GM12878 (cell line): ENCODE results near the gene ZNF780A. TPM values are rescaled to one million over a fixed set of nuclear protein-coding genes. Genes with fewer than 3 reads are reported as not detected.

Experiments
- ATAC-seq: fragments of 200-7000 bp; cut with Tn5 transposase; 3 replicates; pipeline ENCODE4 v1.9.1; 2020; ENCODE audit warnings: mild to moderate bottlenecking, moderate library complexity
- BruUV-seq: library from RNA; stranded (reverse); fragments of 400-500 nt; replicated peaks from 2 replicates; lab custom pipeline; 2021; lab: Mats Ljungman, UMichigan
- CTCF ChIA-PET: fragments of 300-600 bp; sonication (Branson Sonifier 250); formaldehyde crosslinking; extraction: SDS; loops from one replicate; lab custom pipeline; 2021; ENCODE audit warnings: inconsistent platforms; lab: Yijun Ruan, JAX
- POLR2A ChIA-PET: fragments of 350-600 bp; formaldehyde crosslinking; extraction: SDS; loops from one replicate; lab custom pipeline; 2021; ENCODE audit warnings: inconsistent platforms; lab: Charles Lee
- RAD21 ChIA-PET: fragments of 300-600 bp; sonication (Branson Sonifier 250); formaldehyde crosslinking; loops from one replicate; lab custom pipeline; 2023; ENCODE audit warnings: antibody characterized with exemption; ENCODE audit not compliant: unreplicated experiment; lab: Charles Lee
- SMC1A ChIA-PET: fragments of 300-600 bp; sonication (Branson Sonifier 250); formaldehyde crosslinking; loops from one replicate; lab custom pipeline; 2023; ENCODE audit not compliant: unreplicated experiment, uncharacterized antibody; lab: Charles Lee
- DNase-seq: peaks from one replicate; pipeline ENCODE4 v3.0.0-alpha.2; 2011; ENCODE audit warnings: low read depth, low spot score
- FAIRE-seq: peaks from 3 replicates; lab custom pipeline; 2011; peaks lifted over from hg19 to GRCh38; lab: Jason Lieb, UNC
- H2AFZ ChIP-seq: 2 replicates; pipeline ENCODE4 v1.6.0; 2011; ENCODE audit warnings: low read depth, low read length, control low read depth; ENCODE audit not compliant: control insufficient read depth
- H3K27ac ChIP-seq: 2 replicates; pipeline ENCODE4 v1.5.1; 2011; ENCODE audit warnings: control low read depth; ENCODE audit not compliant: control insufficient read depth, insufficient read depth
- H3K27me3 ChIP-seq, 2 experiments: replicated peaks in 1 of 2; 2 replicates each; pipeline versions ENCODE4 v1.6.0 to v1.6.1; 2011; ENCODE audit warnings: low read length in 1 of 2; ENCODE audit not compliant: control insufficient read depth in 2 of 2, insufficient read depth in 2 of 2
- H3K36me3 ChIP-seq, 2 experiments: 2 replicates each; pipeline ENCODE4 v1.5.1; 2011; ENCODE audit warnings: low read length in 1 of 2; ENCODE audit not compliant: control insufficient read depth in 2 of 2, insufficient read depth in 2 of 2
- H3K4me1 ChIP-seq: 2 replicates; pipeline ENCODE4 v1.6.1; 2011; ENCODE audit warnings: mild to moderate bottlenecking, low read length, moderate library complexity, mixed read lengths; ENCODE audit not compliant: control insufficient read depth, insufficient read depth
- H3K4me2 ChIP-seq: 2 replicates; pipeline ENCODE4 v1.6.0; 2011; ENCODE audit warnings: control low read depth; ENCODE audit not compliant: control insufficient read depth, insufficient read depth
- H3K4me3 ChIP-seq: fragments of 200-600 bp; sonication (generic); 2 replicates; pipeline ENCODE4 v1.5.1; 2016
- H3K79me2 ChIP-seq: 2 replicates; pipeline ENCODE4 v1.6.0; 2011; ENCODE audit warnings: low read length; ENCODE audit not compliant: control insufficient read depth, insufficient read depth
- H3K9ac ChIP-seq: 2 replicates; pipeline ENCODE4 v1.8.0; 2011; ENCODE audit warnings: low read length, control low read depth, mixed read lengths; ENCODE audit not compliant: control insufficient read depth, insufficient read depth
- H3K9me3 ChIP-seq: replicated peaks from 3 replicates; pipeline ENCODE4 v1.5.1; 2011; ENCODE audit warnings: mild to moderate bottlenecking, low read length; ENCODE audit not compliant: control insufficient read depth, insufficient read depth
- H4K20me1 ChIP-seq: 2 replicates; pipeline ENCODE4 v1.6.0; 2011; ENCODE audit not compliant: control insufficient read depth, insufficient read depth
- CEBPB ChIP-seq, 2 experiments: fragments of 150-350 bp in 1 of 2; IDR thresholded peaks; 2 replicates each; pipeline ENCODE4 v1.6.1; 2012 to 2014; ENCODE audit warnings: low read depth in 2 of 2, low read length in 2 of 2, borderline replicate concordance in 1 of 2, inconsistent platforms in 1 of 2
- ESRRA ChIP-seq: IDR thresholded peaks from 2 replicates; pipeline ENCODE4 v1.6.1; 2012; ENCODE audit warnings: mild to moderate bottlenecking, low read length, improper control_type of control experiment
- HDAC6 ChIP-seq: fragments of 200-600 bp; sonication (generic); IDR thresholded peaks from one replicate; pipeline ENCODE4 v1.8.0; 2017; ENCODE audit warnings: antibody characterized with exemption; ENCODE audit not compliant: unreplicated experiment
- TCF3 ChIP-seq: IDR thresholded peaks from 2 replicates; pipeline ENCODE4 v1.6.1; 2012; ENCODE audit warnings: low read depth, mild to moderate bottlenecking, low read length, borderline replicate concordance; ENCODE audit not compliant: insufficient read depth
- WGBS: methylation state at CpG from one replicate; pipeline ENCODE4 v1.1.6; 2016; ENCODE audit warnings: low lambda C conversion rate; ENCODE audit not compliant: insufficient replicate concordance, insufficient coverage; ENCODE audit errors: missing lambda C conversion rate; 5-methylcytosine and 5-hydroxymethylcytosine counted together
- in situ Hi-C: fragments of 300-500 bp; cut with MboI; formaldehyde crosslinking; loops from 9 replicates; pipeline ENCODE4 v1.14.3; 2018; ENCODE audit warnings: mixed read lengths
- intact Hi-C: fragments of 100-400 bp; cut with micrococcal nuclease; formaldehyde crosslinking; loops from one replicate; pipeline ENCODE4 v1.14.2; 2022; ENCODE audit not compliant: unreplicated experiment
- polyA plus RNA-seq, 11 experiments: library from polyadenylated mRNA; depleted of rRNA in 4 of 11; unstranded in 6 of 11; stranded (reverse) in 5 of 11; fragments of >200 nt; fragmentation: Nextera tagmentation in 4 of 11; fragmentation: Illumina TruSeq in 1 of 11; extraction: Ambion mirVana in 4 of 11; extraction: Trizol in 1 of 11; gene quantifications; 1 replicate in 1 of 11; 2 replicates in 10 of 11; pipeline versions ENCODE4 v1.2.1 to v1.2.3, GENCODE V29; 2011 to 2016; ENCODE audit warnings: inconsistent platforms in 2 of 11, missing spikeins in 2 of 11, low read depth in 1 of 11
- total RNA-seq, 4 experiments: library from RNA; depleted of rRNA in 3 of 4; stranded (reverse); fragments of >200 nt in 3 of 4; fragmentation: Illumina TruSeq in 1 of 4; extraction: Trizol in 1 of 4; gene quantifications; 2 replicates each; pipeline versions ENCODE4 v1.2.1 to v1.2.3, GENCODE V29; 2013 to 2021
- TF ChIP-seq, protein P1 (sequence below): fragments of 450-650 bp; IDR thresholded peaks from 2 replicates; pipeline ENCODE4 v1.6.1; 2017; ENCODE audit warnings: mild to moderate bottlenecking, moderate library complexity
- TF ChIP-seq, protein P2 (sequence below): fragments of 450-650 bp; IDR thresholded peaks from 2 replicates; pipeline ENCODE4 v1.6.1; 2017; ENCODE audit warnings: mild to moderate bottlenecking, moderate library complexity

Gene ZNF780A
- total and polyA plus RNA-seq, 10 of the 15 experiments (the other 5 are each of a cell fraction or from before 2014, with no cell fraction given), result 10.9 to 27.6 (median 17.6) TPM

DNA sequence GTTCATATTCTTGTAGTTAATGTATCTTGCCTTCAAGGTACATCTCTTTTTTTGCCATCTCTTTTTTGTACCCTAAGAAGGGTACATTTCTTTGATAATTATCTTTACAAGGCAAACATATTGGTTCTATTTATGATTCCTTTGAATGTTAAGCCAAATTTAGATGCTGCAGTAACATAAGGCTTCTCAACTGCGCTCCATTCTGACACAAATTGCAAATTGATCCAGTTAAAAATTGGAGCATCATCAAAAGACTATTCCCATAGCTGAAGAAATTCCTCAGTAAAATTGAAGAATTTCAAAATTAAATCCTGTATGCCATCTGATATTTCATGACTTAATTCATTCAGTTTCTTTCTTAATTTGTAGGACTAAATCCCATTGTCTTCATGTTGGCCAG, 2.7 kb upstream of the ZNF780A start:
- ChIA-PET POLR2A (interaction anchor here (0.5 kb wide), 1 partner anchor 293 kb away, joined by 4 read pairs; no protein-coding TSS in a partner anchor), SMC1A (interaction anchor here (1.0 to 1.5 kb wide), 4 partner anchors 9 to 250 kb away, joined by 3 read pairs; no protein-coding TSS in a partner anchor), CTCF (interaction anchor here (0.6 to 1.2 kb wide), 2 partner anchors 9 to 126 kb away, joined by 3 read pairs; no protein-coding TSS in a partner anchor), RAD21 (interaction anchor here (1.9 kb wide), 1 partner anchor 123 kb away, joined by 7 read pairs; the partner anchor contains the start of gene PSMC4)
- no peaks in the 10 kb centered on the region for H3K27me3 ChIP-seq
- H3K36me3 ChIP-seq, result no peaks in the 10 kb centered on the region; a peak in 1 of 4 replicates
- in situ Hi-C loops (no loop called here), intact Hi-C loops (no loop called here)
- BruUV-seq, result no TSS peak
- WGBS, result 88% methylated on average over 1 of the region's 1 CpG
- H2AFZ ChIP-seq, result no peak overlapping the region
- no peaks in the 10 kb centered on the region; the same call in 2 of the 3 replicates for H3K9me3 ChIP-seq
- TF ChIP-seq TCF3, result no peak
- TF ChIP-seq, protein P1, sequence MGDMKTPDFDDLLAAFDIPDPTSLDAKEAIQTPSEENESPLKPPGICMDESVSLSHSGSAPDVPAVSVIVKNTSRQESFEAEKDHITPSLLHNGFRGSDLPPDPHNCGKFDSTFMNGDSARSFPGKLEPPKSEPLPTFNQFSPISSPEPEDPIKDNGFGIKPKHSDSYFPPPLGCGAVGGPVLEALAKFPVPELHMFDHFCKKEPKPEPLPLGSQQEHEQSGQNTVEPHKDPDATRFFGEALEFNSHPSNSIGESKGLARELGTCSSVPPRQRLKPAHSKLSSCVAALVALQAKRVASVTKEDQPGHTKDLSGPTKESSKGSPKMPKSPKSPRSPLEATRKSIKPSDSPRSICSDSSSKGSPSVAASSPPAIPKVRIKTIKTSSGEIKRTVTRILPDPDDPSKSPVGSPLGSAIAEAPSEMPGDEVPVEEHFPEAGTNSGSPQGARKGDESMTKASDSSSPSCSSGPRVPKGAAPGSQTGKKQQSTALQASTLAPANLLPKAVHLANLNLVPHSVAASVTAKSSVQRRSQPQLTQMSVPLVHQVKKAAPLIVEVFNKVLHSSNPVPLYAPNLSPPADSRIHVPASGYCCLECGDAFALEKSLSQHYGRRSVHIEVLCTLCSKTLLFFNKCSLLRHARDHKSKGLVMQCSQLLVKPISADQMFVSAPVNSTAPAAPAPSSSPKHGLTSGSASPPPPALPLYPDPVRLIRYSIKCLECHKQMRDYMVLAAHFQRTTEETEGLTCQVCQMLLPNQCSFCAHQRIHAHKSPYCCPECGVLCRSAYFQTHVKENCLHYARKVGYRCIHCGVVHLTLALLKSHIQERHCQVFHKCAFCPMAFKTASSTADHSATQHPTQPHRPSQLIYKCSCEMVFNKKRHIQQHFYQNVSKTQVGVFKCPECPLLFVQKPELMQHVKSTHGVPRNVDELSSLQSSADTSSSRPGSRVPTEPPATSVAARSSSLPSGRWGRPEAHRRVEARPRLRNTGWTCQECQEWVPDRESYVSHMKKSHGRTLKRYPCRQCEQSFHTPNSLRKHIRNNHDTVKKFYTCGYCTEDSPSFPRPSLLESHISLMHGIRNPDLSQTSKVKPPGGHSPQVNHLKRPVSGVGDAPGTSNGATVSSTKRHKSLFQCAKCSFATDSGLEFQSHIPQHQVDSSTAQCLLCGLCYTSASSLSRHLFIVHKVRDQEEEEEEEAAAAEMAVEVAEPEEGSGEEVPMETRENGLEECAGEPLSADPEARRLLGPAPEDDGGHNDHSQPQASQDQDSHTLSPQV, result no peak
- TF ChIP-seq CEBPB (IDR thresholded peaks at IDR 0.05; ENCODE audit: borderline replicate concordance in 1 of 2, low read depth in 2 of 2, low read length in 2 of 2), result no peak
- TF ChIP-seq, protein P2, sequence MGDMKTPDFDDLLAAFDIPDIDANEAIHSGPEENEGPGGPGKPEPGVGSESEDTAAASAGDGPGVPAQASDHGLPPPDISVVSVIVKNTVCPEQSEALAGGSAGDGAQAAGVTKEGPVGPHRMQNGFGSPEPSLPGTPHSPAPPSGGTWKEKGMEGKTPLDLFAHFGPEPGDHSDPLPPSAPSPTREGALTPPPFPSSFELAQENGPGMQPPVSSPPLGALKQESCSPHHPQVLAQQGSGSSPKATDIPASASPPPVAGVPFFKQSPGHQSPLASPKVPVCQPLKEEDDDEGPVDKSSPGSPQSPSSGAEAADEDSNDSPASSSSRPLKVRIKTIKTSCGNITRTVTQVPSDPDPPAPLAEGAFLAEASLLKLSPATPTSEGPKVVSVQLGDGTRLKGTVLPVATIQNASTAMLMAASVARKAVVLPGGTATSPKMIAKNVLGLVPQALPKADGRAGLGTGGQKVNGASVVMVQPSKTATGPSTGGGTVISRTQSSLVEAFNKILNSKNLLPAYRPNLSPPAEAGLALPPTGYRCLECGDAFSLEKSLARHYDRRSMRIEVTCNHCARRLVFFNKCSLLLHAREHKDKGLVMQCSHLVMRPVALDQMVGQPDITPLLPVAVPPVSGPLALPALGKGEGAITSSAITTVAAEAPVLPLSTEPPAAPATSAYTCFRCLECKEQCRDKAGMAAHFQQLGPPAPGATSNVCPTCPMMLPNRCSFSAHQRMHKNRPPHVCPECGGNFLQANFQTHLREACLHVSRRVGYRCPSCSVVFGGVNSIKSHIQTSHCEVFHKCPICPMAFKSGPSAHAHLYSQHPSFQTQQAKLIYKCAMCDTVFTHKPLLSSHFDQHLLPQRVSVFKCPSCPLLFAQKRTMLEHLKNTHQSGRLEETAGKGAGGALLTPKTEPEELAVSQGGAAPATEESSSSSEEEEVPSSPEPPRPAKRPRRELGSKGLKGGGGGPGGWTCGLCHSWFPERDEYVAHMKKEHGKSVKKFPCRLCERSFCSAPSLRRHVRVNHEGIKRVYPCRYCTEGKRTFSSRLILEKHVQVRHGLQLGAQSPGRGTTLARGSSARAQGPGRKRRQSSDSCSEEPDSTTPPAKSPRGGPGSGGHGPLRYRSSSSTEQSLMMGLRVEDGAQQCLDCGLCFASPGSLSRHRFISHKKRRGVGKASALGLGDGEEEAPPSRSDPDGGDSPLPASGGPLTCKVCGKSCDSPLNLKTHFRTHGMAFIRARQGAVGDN, result no peak
- no peak for TF ChIP-seq HDAC6
- TF ChIP-seq ESRRA, result no peak
- no peak for DNase-seq
- H3K4me1 ChIP-seq, result peaks cover 4% of the 10 kb centered on the region; the same call in 1 of the 2 replicates
- H4K20me1 ChIP-seq, result no peaks in the 10 kb centered on the region
- no peak overlapping the region for H3K4me3 ChIP-seq
- no peak for ATAC-seq
- peaks cover 25% of the 10 kb centered on the region for H3K79me2 ChIP-seq
- FAIRE-seq, result no peak
- no peak overlapping the region for H3K4me2 ChIP-seq
- no peak overlapping the region for H3K27ac ChIP-seq
- no peak overlapping the region for H3K9ac ChIP-seq
